CD4-positive, alpha-beta T cell (primary cell): ENCODE data around the gene ARL6. TPM values are rescaled to one million over a fixed set of nuclear protein-coding genes. Genes with fewer than 3 reads are reported as not detected.

Source experiments
- ATAC-seq: fragments of 200-7000 bp; cut with Tn5 transposase; one replicate; pipeline ENCODE4 v1.10.0; 2022; ENCODE audit warnings: mild to moderate bottlenecking; ENCODE audit not compliant: poor library complexity
- CTCF ChIA-PET: fragments of 350-600 bp; sonication (Branson Sonifier 250); formaldehyde crosslinking; loops from one replicate; lab custom pipeline; 2021; ENCODE audit warnings: antibody characterized with exemption, inconsistent platforms; lab: Charles Lee
- POLR2A ChIA-PET: fragments of 350-600 bp; sonication (Branson Sonifier 250); formaldehyde crosslinking; loops from one replicate; lab custom pipeline; 2021; ENCODE audit warnings: antibody characterized with exemption, inconsistent platforms; lab: Charles Lee
- DNase-seq, 14 experiments: peaks; one replicate each; pipeline ENCODE4 v3.0.0-alpha.2; 2013 to 2020; ENCODE audit warnings: mixed read lengths in 2 of 14
- H3K27ac ChIP-seq, 2 donors: one replicate each; pipeline versions ENCODE4 v1.5.1 to v1.7.0; 2013; ENCODE audit warnings: low read length in 2 of 2, low read depth in 1 of 2, mild to moderate bottlenecking in 1 of 2
- H3K27me3 ChIP-seq, 2 experiments: 1 replicate in 1 of 2; 2 replicates in 1 of 2; pipeline versions ENCODE4 v1.6.1 to v1.7.0; 2013; ENCODE audit warnings: low read length in 2 of 2, control low read depth in 1 of 2, mild to moderate bottlenecking in 1 of 2, moderate library complexity in 1 of 2; ENCODE audit not compliant: insufficient read depth in 2 of 2, control insufficient read depth in 1 of 2
- H3K36me3 ChIP-seq: one replicate; pipeline ENCODE4 v1.6.1; 2013; ENCODE audit warnings: low read length, control low read depth; ENCODE audit not compliant: insufficient read depth
- H3K4me1 ChIP-seq: one replicate; pipeline ENCODE4 v1.6.1; 2013; ENCODE audit warnings: low read length, control low read depth; ENCODE audit not compliant: insufficient read depth
- H3K4me3 ChIP-seq: one replicate; pipeline ENCODE4 v1.5.1; 2013; ENCODE audit warnings: mild to moderate bottlenecking, low read length, moderate library complexity
- H3K9me3 ChIP-seq, 2 experiments: 1 replicate in 1 of 2; 2 replicates in 1 of 2; pipeline versions ENCODE4 v1.6.1 to v1.7.0; 2013; ENCODE audit warnings: low read length in 2 of 2, mild to moderate bottlenecking in 2 of 2, control low read depth in 1 of 2, moderate library complexity in 1 of 2; ENCODE audit not compliant: control insufficient read depth in 1 of 2, insufficient read depth in 1 of 2
- H3K27ac Mint-ChIP-seq: one replicate; pipeline ENCODE4 v1.8.0; 2020; ENCODE audit warnings: mixed read lengths
- H3K27me3 Mint-ChIP-seq: one replicate; pipeline ENCODE4 v1.8.0; 2021; ENCODE audit warnings: mixed read lengths
- H3K36me3 Mint-ChIP-seq: one replicate; pipeline ENCODE4 v1.8.0; 2021; ENCODE audit warnings: low read depth, mixed read lengths
- H3K4me1 Mint-ChIP-seq: one replicate; pipeline ENCODE4 v1.8.0; 2021; ENCODE audit warnings: low read depth, mixed read lengths
- H3K4me3 Mint-ChIP-seq: one replicate; pipeline ENCODE4 v1.8.0; 2020; ENCODE audit warnings: mild to moderate bottlenecking, mixed read lengths
- H3K9me3 Mint-ChIP-seq: one replicate; pipeline ENCODE4 v1.8.0; 2020; ENCODE audit warnings: mixed read lengths
- CTCF ChIP-seq: fragments of 200-600 bp; IDR thresholded peaks from one replicate; pipeline ENCODE4 v1.8.0; 2022; ENCODE audit warnings: antibody characterized with exemption, mild to moderate bottlenecking
- intact Hi-C, 2 experiments: fragments of 100-400 bp; cut with DNase I in 1 of 2; cut with micrococcal nuclease in 1 of 2; formaldehyde crosslinking; loops; one replicate each; pipeline versions ENCODE4 v1.15.1 to v1.9.0; 2023 to 2025; cut with DNase I, micrococcal nuclease
- total RNA-seq, 174 experiments: library from RNA in 2 of 174; stranded (reverse) in 2 of 174; gene quantifications; one replicate each; pipeline ENCODE4 v1.2.3 and lab custom pipeline; 2021 to 2026

The ARL6 gene
- total RNA-seq, 2 experiments from 2014 or later = 1.3 to 2.1 TPM

GRCh38 chr3:97810779-97811390, 46.3 kb downstream of the ARL6 start:
- no peak for DNase-seq
- Histone ChIP-seq H3K9me3 (no peaks in the 10 kb centered on the region), H3K27ac (no peak overlapping the region), H3K4me1 (peaks cover 4% of the 10 kb centered on the region), H3K36me3 (no peaks in the 10 kb centered on the region), H3K27me3 (no peaks in the 10 kb centered on the region), H3K4me3 (no peak overlapping the region)
- H3K36me3 Mint-ChIP-seq = no peaks in the 10 kb centered on the region
- POLR2A ChIA-PET = no interaction called here
- H3K27me3 Mint-ChIP-seq = peaks cover 3% of the 10 kb centered on the region
- ATAC-seq = no peak
- CTCF ChIA-PET = interaction anchor here (0.7 to 1.2 kb wide), 3 partner anchors 11 to 45 kb away, joined by 3 read pairs; no protein-coding TSS in a partner anchor
- no peak overlapping the region for H3K27ac Mint-ChIP-seq
- TF ChIP-seq CTCF = no peak
- no peaks in the 10 kb centered on the region for H3K4me1 Mint-ChIP-seq
- H3K9me3 Mint-ChIP-seq = no peaks in the 10 kb centered on the region
- intact Hi-C loops = no loop called here
- H3K4me3 Mint-ChIP-seq = no peak overlapping the region

- no peak overlapping the region for H3K4me3 ChIP-seq
- H3K27ac Mint-ChIP-seq = no peak overlapping the region
- peak in 10 of 14 experiments; percentile 14 to 62 (median 32) for DNase-seq
- H3K9me3 ChIP-seq = no peaks in the 10 kb centered on the region
- TF ChIP-seq CTCF = no peak
- H3K4me3 Mint-ChIP-seq = no peak overlapping the region
- H3K4me1 Mint-ChIP-seq = no peaks in the 10 kb centered on the region
- ChIA-PET POLR2A (interaction anchor here (0.9 kb wide), 1 partner anchor 110 kb away, joined by 3 read pairs; no protein-coding TSS in a partner anchor), CTCF (no interaction called here)
- peaks cover 5% of the 10 kb centered on the region for H3K4me1 ChIP-seq
- ATAC-seq = peak; percentile 95
- no peaks in the 10 kb centered on the region for H3K27me3 ChIP-seq
- intact Hi-C loops = loop anchor here (5.0 kb wide), 2 partner anchors 157 to 187 kb away; partner anchors contain the start of gene RIOX2 (in 1 of the 2)
- peaks cover 19% of the 10 kb centered on the region for H3K27me3 Mint-ChIP-seq
- no peak overlapping the region for H3K27ac ChIP-seq
- no peaks in the 10 kb centered on the region for H3K36me3 Mint-ChIP-seq
- H3K9me3 Mint-ChIP-seq = no peaks in the 10 kb centered on the region
- no peaks in the 10 kb centered on the region for H3K36me3 ChIP-seq
These were observed 50.8 kb downstream of the ARL6 start for GRCh38 chr3:97815149-97815917.

GRCh38 chr3:97816811-97817210, 52.3 kb downstream of the ARL6 start:
- Histone ChIP-seq H3K4me1 (peaks cover 15% of the 10 kb centered on the region), H3K27me3 (no peaks in the 10 kb centered on the region), H3K27ac (no peak overlapping the region), H3K4me3 (no peak overlapping the region), H3K9me3 (no peaks in the 10 kb centered on the region), H3K36me3 (no peaks in the 10 kb centered on the region)
- no peak overlapping the region for H3K27ac Mint-ChIP-seq
- intact Hi-C loops = loop anchor here (5.0 kb wide), 2 partner anchors 155 to 185 kb away; partner anchors contain the start of gene RIOX2 (in 1 of the 2)
- ChIA-PET CTCF (no interaction called here), POLR2A (no interaction called here)
- H3K36me3 Mint-ChIP-seq = no peaks in the 10 kb centered on the region
- no peak for TF ChIP-seq CTCF
- no peaks in the 10 kb centered on the region for H3K9me3 Mint-ChIP-seq
- no peak for DNase-seq
- no peak overlapping the region for H3K4me3 Mint-ChIP-seq
- peaks cover 27% of the 10 kb centered on the region for H3K27me3 Mint-ChIP-seq
- H3K4me1 Mint-ChIP-seq = peaks cover 11% of the 10 kb centered on the region
- ATAC-seq = no peak
